Brain microvascular endothelial cell (primary cell): ENCODE results near the gene BTBD9.

Source experiments
- DNase-seq: peaks from one replicate; pipeline ENCODE4 v3.0.0-alpha.2; 2020
- H3K27ac ChIP-seq: fragments of 250-450 bp; sonication (Bioruptor Pico); 2 replicates; pipeline ENCODE4 v1.5.1; 2020; ENCODE audit warnings: mild to moderate bottlenecking, moderate library complexity
- H3K27me3 ChIP-seq: fragments of 250-450 bp; sonication (Bioruptor Pico); replicated peaks from 2 replicates; pipeline ENCODE4 v1.5.1; 2020; ENCODE audit warnings: mild to moderate bottlenecking
- H3K36me3 ChIP-seq: fragments of 250-450 bp; sonication (Bioruptor Pico); replicated peaks from 2 replicates; pipeline ENCODE4 v1.5.1; 2020; ENCODE audit warnings: mild to moderate bottlenecking
- H3K4me3 ChIP-seq: 2 replicates; pipeline ENCODE4 v1.5.1; 2011; ENCODE audit warnings: low read depth, mild to moderate bottlenecking, control low read depth, low read length, moderate library complexity
- CTCF ChIP-seq: IDR thresholded peaks from 2 replicates; pipeline ENCODE4 v1.5.1; 2011; ENCODE audit warnings: low read depth, mild to moderate bottlenecking, moderate library complexity, low read length, control low read depth, inconsistent platforms; ENCODE audit errors: missing control alignments
- in situ Hi-C: cut with HindIII; loops from 2 replicates; pipeline ENCODE4 v1.10.0; 2017; ENCODE audit warnings: low sequenced_read_pairs, low pct_ligation_motif_present

The BTBD9 gene

DNA sequence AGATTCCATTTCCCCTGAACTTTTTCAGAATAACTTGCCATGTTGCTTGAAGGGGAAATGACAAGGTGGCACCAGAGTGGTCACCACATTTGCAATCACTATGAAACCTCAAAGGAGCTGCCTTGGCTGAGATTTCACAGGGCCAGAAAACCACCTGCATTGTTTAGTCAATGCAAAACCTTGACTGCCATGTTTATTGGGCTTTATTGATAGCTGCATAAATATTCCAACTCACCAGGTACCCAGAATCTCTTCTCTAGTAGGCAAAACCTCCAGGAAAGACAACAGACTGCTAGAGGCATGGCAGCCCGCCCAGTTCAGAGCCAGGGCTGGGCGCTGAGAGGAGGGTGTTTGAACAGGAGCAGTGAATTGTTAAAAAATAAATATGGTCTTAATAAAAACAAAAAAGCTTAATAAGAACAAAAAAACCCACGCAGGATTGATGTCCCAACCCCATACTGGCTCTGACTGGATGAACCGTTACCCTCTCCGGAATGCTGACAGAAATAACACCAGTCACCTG is 444.6 kb downstream of the BTBD9 start:
- Histone ChIP-seq H3K27ac (no peak overlapping the region), H3K4me3 (no peak overlapping the region), H3K36me3 (no peaks in the 10 kb centered on the region), H3K27me3 (no peaks in the 10 kb centered on the region)
- in situ Hi-C loops = no loop called here
- no peak for DNase-seq
- no peak for TF ChIP-seq CTCF

DNA sequence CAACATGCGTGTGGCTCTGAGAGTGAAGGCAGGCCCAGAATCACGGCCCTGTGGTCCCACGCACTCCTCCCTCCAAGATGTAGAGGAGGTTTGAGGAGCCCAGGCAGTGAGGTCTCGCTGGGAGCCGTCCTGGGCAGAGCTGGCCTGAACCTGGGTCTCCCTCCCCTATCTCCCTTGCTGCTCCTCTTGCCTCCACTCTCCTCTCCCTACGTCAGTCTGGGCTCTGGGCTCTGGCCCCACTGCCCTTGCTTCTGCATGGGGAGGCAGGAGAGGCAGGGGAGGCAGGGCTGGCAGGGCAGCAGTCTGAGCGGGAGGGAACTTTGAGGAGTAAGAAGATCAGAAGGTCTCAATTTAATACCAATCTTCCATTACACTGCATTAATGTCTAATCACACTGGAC is 445.1 kb downstream of the BTBD9 start:
- Histone ChIP-seq H3K36me3 (no peaks in the 10 kb centered on the region), H3K27me3 (no peaks in the 10 kb centered on the region), H3K27ac (no peak overlapping the region), H3K4me3 (no peak overlapping the region)
- TF ChIP-seq CTCF = no peak
- DNase-seq = no peak
- in situ Hi-C loops = no loop called here

GRCh38 chr6:38194282-38194572 is 445.5 kb downstream of the BTBD9 start:
- H3K4me3 ChIP-seq = no peak overlapping the region
- no peak for DNase-seq
- no peak overlapping the region for H3K27ac ChIP-seq
- TF ChIP-seq CTCF = no peak
- no peaks in the 10 kb centered on the region for H3K27me3 ChIP-seq
- no peaks in the 10 kb centered on the region for H3K36me3 ChIP-seq
- in situ Hi-C loops = no loop called here

DNA sequence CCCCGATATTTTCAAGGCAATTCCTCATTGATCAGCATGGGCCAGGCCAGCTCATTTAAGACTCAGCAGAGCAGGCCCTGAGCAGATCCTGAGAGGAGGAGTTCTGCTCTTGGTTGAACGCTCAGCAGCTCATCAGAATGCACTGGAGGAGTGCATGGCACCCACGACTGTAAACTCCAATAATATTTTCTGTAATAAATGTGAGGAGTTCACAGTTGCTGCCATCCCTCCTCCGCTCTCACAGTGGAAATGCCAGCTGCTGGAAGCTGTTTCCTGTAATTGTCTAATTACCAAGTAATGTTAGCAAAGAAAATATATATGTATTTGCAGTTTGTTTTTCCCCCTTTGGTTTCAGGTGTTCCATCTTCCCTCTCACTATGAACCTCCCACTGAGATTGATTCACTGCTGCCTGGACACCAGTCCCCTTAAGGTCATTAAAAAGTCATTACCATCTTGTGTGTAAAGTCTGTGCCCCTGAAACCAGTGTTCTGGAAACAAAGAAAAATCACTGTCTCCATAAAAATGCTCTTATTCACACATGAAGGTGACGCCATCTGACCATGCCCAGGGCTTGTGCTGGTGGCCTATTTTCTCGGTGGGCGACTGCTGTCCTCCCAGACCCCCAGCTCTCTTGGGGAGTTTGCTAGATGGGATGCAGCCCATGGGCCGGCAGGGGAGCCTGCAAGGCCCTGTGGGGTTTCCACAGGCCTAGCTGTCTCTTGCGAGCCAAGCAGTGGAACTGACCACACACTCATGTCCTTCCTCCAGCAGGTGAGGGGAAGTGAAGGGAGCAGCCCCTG is 446.0 kb downstream of the BTBD9 start:
- no peak overlapping the region for H3K27ac ChIP-seq
- DNase-seq = no peak
- no peak overlapping the region for H3K4me3 ChIP-seq
- no peak for TF ChIP-seq CTCF
- H3K36me3 ChIP-seq = no peaks in the 10 kb centered on the region
- H3K27me3 ChIP-seq = no peaks in the 10 kb centered on the region
- in situ Hi-C loops = no loop called here

- Histone ChIP-seq H3K27me3 (no peaks in the 10 kb centered on the region), H3K4me3 (no peak overlapping the region), H3K36me3 (no peaks in the 10 kb centered on the region), H3K27ac (no peak overlapping the region)
- DNase-seq = no peak
- no peak for TF ChIP-seq CTCF
- in situ Hi-C loops = no loop called here
Observed at GRCh38 chr6:38193051-38193450, 446.7 kb downstream of the BTBD9 start.

GRCh38 chr6:38192487-38192886 is 447.2 kb downstream of the BTBD9 start:
- in situ Hi-C loops = no loop called here
- H3K36me3 ChIP-seq = no peaks in the 10 kb centered on the region

More at GRCh38 chr6:38192487-38192886, 447.2 kb downstream of the BTBD9 start:
- no peaks in the 10 kb centered on the region for H3K27me3 ChIP-seq
- no peak overlapping the region for H3K27ac ChIP-seq
- no peak for TF ChIP-seq CTCF
- DNase-seq = no peak
- no peak overlapping the region for H3K4me3 ChIP-seq
